WERI-Rb-1 (cell line): ENCODE data around the gene UBR7.

Experiments used
- DNase-seq: peaks from one replicate; pipeline ENCODE4 v3.0.0-alpha.2; 2020
- H3K27ac ChIP-seq: fragments of 250-450 bp; sonication (Bioruptor Pico); 2 replicates; pipeline ENCODE4 v1.5.1; 2020; ENCODE audit warnings: mild to moderate bottlenecking, moderate library complexity
- H3K27me3 ChIP-seq: fragments of 250-450 bp; sonication (Bioruptor Pico); 2 replicates; pipeline ENCODE4 v1.5.1; 2021; ENCODE audit warnings: mild to moderate bottlenecking, low read depth, moderate library complexity; ENCODE audit not compliant: insufficient read depth, severe bottlenecking
- H3K36me3 ChIP-seq: fragments of 250-450 bp; sonication (Bioruptor Pico); 2 replicates; pipeline ENCODE4 v1.5.1; 2020; ENCODE audit warnings: mild to moderate bottlenecking, moderate library complexity
- H3K4me3 ChIP-seq: 2 replicates; pipeline ENCODE4 v1.5.1; 2011; ENCODE audit warnings: low read depth, mild to moderate bottlenecking, control low read depth, low read length
- H3K9me3 ChIP-seq: fragments of 250-450 bp; sonication (Bioruptor Pico); 2 replicates; pipeline ENCODE4 v1.5.1; 2021; ENCODE audit warnings: mild to moderate bottlenecking, moderate library complexity; ENCODE audit not compliant: severe bottlenecking
- CTCF ChIP-seq: IDR thresholded peaks from 2 replicates; pipeline ENCODE4 v1.5.1; 2011; ENCODE audit warnings: low read depth, mild to moderate bottlenecking, control low read depth, inconsistent platforms, low read length

UBR7 gene

GRCh38 chr14:93276031-93276716 is 69.1 kb downstream of the UBR7 start:
- Histone ChIP-seq H3K27ac (no peak overlapping the region), H3K9me3 (no peaks in the 10 kb centered on the region), H3K36me3 (0 out of 2 replicates have a peak, but pooled peaks cover 3% of the 10 kb centered on the region), H3K4me3 (no peak overlapping the region), H3K27me3 (no peaks in the 10 kb centered on the region)
- DNase-seq, result no peak
- TF ChIP-seq CTCF, result no peak
